ENCODE measurements around the gene TADA2A.
"Not testable (repeated sequence)": the region's sequence is repeated elsewhere in the genome, so short reads cannot be mapped to it uniquely, and the experiment has no call there.

The TADA2A gene

DNA sequence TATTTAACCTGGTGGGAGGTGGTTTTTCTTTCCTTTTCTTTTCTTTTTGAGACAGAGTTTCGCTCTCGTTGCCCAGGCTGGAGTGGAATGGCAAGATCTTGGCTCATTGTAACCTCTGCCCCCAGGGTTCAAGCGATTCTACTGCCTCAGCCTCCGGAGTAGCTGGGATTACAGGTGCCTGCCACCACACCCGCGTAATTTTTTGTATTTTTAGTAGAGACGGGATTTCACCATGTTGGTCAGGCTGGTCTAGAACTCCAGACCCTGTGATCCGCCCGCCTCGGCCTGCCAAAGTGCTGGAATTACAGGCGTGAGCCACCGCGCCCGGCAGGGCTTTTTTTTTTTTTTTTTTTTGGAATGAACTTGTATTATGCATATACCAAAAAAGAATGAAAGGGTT, 1.2 kb upstream of the TADA2A start:
- DNase-seq, result not testable (repeated sequence)

DNA sequence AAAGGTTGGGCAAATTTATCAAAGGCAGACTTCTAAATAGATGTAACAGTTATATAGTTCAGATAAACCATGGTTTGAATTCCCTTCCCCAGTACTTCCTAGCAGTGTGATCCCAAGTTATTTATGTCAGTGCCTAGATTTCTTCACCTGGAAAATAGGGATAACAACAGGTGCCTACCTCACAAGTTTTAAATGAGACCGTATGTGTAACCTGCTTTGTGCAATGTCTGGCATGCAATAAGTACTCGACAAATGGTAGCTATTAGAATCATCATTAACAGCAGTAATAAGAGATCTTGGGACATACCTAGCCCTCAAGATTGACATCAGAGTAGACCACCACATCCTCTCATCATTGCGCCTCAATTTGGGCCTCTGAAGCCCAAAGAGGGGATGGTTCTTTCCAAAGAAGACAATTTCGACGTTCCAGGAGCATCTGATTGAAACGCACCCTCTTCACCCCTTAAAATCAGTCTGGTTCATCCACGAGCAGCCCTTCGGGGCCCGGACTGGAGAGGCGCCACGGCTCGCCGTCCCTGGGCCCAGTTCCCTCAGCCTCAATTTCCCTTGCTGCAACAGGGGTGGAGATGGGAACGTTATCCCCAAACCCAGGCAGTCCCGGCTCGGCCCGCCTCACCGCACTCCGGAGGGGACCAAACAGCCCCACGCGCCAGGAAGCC, 591 bp upstream of the TADA2A start:
- no peak for DNase-seq

DNA sequence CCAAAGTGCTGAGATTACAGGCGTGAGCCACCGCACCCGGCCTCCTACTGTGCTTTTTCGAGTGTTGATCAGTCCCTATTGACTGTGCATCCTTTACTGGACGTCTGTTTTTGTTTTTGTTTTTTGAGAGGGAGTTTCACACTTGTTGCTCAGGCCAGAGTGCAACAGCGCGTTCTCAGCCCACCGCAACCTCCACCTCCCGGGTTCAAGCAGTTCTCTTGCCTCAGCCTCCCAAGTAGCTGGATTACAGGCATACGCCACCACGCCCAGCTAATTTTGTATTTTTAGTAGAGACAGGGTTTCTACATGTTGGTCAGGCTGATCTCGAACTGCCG, 1.4 kb downstream of the TADA2A start:
- not testable (repeated sequence) for DNase-seq

DNA sequence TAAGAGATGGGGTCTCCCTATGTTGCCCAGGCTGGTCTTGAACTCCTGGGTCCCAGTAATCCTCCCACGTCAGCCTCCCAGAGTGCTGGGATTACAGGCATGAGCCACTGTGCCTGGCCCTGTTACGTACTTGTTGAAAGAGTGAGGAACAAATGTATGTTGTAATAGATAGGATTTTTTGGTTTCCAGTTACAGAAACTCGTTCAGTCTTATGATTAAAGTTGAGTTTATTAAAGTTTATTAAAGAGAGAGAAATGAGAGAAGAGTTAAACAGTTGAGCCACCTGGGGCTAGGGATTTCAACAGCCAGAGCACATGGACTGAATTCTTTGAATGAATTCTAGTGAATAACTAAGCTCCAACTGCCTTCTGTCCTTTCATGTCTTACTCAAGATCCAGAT, 3.7 kb downstream of the TADA2A start:
- DNase-seq, result no peak

DNA sequence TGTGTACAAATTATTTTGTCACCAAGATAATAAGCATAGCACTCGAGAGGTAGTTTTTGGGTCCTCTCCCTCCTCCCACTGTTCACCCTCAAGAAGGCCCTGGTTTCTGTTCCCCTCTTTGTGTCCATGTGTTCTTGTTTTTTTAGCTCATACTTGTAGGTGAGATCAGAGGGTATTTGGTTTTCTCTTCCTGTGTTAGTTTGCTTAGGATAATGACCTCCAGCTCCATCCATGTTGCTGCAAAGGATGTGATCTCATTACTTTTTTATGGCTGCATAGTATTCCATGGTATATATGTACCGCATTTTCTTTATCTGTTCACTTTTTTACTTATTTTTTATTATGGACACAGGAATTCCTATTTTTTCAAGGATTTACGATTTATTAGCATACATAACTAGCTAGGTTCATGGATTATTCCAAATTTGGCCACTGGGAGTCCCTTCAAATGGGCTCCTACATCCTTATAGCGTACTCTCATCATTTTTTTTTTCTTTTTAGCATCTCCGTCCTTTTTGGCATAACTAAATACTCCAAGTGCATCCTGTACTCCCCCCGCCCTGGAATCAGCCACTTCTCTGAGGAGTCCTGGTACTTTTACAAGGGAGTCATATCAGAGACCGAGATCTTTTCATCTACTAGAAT, 7.3 kb downstream of the TADA2A start:
- DNase-seq, result no peak

DNA sequence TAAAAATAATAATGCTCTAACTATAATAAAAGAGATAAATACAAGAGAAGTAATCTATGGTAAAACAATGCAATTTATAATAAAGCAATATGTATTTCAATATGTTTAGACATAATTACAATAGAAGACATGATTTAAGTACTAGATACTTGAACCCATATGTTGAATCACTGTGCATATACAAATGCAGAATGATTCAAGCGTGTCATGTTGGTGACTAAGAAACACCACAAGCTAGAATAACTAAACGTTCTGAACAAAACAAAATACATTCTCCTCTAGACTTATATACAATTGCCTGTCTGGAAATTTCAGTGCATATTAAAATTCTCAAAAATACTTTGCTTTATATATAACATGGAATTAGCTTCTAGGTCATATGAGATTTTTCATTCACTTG, 11.2 kb downstream of the TADA2A start:
- no peak for DNase-seq

DNA sequence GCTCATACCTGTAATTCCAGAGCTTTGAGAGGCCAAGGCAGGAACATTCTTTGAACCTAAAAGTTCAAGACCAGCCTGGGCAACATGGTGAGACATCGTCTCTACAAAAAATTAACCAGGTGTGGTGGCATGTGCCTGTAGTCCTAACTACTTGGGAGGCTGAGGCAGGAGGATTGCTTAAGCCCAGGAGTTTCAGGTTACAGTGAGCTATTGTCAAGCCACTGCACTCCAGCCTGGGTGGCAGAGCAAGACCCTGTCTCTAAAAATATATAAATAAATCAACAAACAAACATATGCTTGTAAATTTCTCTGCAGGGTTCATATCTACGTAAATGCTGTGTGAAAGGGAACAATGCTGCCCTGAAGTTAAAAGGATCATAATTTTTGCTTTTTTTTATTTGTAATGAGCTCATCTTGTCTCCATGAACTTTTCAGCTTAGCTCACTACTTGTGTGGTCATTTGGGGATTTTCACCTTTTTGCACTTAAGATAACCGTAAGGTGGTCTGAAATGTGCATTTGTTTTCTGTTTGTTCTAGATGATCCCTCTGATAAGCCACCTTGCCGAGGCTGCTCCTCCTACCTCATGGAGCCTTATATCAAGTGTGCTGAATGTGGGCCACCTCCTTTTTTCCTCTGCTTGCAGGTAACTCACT, 16.4 kb downstream of the TADA2A start:
- DNase-seq, result no peak

DNA sequence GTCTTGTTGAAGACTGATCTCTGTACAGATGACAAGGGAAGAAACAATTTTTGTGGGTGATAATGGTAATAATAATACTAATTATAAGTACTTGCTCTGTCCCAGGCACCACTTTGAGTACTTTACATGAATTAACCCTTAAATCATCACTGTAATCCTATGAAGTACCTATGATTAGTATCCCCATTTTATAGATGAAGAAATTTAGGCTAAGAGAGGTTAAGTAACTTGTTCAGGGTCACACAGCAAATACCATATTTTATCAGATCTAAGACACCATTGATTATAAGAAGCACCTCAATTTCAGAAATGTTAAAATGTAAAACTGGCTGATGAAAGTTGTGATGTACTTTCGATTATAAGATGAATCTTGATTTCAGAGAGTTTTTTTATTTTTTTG, 18.6 kb downstream of the TADA2A start:
- DNase-seq, result no peak

DNA sequence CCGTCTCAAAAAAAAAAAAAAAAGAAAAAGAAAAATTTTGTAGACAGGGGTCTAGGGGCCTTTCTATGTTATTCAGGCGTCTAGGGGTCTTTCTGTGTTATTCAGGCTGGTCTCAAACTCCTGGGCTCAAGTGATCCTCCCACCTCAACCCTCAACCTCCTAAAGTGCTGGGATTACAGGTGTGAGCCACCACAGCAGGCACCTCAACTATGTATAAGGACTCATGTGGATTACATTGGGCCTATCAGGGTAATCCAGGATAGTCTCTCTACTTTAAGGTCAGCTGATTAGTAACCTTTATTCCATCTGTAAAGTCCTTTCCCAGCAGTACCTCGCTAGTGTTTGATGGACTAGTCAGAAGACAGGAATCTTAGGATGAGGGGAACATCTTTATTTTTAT, 22.4 kb downstream of the TADA2A start:
- no peak for DNase-seq

DNA sequence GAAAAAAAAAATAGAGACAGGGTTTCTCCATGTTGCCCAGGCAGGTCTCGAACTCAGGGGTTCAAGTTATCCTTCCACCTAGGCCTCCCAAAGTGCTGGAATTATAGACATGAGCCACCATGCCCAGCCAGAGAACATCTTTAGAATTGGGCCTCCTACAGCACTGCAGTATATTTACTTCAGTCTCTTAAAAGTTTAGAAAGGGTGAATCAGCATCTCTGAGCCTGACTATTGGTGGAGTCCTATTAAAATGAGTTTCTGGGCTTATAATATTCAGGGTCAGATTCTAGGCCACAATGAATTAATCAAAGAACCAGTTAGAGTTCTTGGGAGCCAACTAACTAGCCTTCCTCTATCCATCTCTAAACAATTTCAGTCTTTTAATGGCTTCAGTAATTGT, 22.8 kb downstream of the TADA2A start:
- no peak for DNase-seq

DNA sequence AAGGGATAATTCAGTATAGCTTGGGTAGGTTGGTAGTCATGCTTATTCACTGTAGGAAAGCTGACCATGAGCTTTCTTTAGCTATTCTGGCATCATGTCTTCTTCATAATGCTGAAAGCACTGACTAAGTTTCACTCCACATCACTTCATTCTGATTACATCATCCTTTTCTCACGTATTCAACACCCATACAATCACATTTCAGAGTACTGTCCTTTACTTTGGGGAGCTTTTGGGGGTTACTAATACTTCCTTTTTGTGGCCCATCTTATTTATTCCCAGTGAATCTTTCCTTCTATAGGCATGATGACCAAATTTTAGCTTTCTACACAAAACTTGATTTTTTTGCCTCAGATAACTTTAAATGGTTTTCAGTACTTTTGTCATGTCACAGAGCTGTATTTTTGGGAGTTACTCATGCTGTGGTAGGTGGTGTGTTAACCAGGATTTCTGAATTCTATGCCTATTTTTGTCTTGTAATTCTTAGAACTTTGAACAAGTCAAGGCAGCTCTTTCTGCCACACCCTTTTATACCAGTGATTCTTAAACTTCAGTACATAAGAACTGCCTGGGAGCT, 23.5 kb downstream of the TADA2A start:
- DNase-seq, result no peak

DNA sequence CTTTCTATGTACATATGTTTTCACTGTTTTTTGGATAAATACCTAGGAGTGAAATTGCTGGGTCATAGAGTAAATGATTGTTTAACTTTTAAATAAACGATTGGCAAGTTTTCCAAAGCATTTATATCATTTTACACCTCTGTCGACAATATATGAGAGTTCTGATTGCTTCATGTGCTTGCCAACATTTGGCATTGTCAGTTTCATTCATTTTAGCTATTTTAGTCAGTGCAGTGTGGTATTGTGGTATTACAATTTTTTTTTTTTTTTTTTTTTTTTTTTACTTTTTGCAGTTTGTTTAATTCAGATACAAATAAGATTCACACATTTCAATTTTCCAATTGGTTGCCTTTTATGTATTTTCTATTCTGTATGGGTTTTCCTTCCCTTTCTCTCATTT, 26.0 kb downstream of the TADA2A start:
- DNase-seq, result no peak

DNA sequence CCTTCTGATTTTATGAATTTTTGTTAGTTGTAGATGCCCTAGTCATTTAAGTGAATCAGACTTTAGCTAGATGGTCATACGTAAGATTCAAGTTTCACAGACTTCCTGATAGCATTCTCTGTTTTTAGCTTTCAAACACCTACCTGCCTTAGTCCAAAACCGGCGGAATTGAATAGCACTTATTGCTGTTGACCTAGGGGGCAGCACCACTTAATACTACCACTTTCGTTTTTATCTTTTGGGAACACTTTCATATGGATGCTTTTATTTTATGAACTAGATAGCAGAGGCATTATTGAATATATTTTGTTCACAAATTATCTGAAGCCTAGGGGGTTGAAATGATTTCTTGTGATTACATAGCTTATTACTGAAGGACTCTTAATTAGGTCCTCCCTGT, 31.5 kb downstream of the TADA2A start:
- DNase-seq, result no peak

DNA sequence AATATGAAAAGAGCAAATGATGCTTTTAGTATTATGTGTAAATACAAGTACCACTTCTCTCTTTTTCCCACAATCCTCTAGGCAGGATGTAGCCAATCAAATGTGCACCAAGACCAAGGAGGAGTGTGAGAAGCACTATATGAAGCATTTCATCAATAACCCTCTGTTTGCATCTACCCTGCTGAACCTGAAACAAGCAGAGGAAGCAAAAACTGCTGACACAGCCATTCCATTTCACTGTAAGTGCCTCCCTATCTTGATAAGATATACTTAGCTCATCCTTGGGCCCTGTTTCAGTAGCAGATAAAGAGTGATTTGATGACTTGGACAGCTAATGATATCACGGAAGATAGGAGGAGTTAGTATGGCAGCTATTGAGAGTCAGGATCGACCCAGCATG, 33.7 kb downstream of the TADA2A start:
- DNase-seq, result no peak

DNA sequence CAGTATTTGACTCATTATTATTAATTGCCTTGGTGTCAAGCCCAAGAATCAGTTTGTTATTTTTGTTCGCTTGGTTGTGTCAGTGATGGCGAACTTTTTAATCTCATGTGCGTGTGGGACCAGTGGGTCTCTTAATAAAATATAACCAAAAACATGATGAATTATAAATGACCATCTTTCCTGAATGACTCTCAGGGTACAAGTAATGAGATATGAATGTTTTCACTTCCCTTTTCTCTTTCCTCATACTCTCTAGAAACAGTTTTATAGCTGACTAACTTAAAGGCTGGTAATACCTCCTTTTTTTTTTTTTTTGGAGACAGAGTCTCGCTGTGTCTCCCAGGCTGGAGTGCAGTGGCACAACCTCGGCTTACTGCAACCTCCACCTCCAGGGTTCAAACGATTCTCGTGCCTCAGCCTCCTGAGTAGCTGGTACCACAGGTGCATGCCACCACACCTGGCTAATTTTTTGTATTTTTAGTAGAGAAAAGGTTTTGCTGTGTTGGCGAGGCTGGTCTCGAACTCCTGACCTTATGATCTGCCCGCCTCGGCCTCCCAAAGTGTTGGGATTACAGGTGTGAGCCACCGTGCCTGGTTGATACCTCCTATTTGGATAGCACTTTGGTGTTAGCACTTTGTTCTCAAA, 34.8 kb downstream of the TADA2A start:
- not testable (repeated sequence) for DNase-seq

DNA sequence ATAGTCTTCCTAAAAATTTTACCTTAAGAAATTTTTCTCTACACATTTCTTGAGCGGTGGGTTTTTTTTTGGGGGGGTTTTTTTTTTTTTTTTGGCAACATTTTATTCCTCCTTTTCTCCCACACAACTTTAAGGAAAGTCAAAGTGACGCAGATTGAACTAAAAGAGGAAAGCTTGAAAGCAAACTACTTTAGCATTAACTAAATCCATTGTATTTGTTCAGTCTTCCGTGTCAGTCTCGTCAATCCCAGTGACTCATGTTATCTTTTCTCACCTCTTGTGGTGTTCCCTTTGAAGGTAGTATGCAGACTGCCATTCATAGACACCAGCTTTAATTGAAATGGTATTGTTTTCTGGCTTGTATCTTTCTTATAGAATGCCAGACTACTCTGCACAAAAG, 39.3 kb downstream of the TADA2A start:
- peak; percentile 93 for DNase-seq

DNA sequence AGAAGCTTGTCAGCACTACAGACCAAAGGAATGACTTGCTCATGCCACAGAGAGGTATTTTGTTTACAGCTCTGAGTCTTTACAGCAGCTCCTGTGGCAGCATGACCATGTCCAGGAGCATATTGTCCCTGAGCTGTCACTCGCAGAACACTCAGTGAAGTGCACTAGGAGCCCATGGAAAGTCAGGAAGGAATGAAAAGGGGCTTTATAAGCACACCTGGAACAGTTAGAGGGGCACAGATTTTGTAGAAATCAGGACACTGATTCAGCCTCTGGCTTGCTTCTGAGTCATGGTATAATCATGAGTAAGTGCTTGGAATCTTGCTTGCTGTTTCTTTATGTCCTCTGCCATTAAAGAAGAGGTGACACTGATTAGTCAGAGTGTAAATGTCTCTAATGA, 41.0 kb downstream of the TADA2A start:
- DNase-seq, result peak; percentile 18

DNA sequence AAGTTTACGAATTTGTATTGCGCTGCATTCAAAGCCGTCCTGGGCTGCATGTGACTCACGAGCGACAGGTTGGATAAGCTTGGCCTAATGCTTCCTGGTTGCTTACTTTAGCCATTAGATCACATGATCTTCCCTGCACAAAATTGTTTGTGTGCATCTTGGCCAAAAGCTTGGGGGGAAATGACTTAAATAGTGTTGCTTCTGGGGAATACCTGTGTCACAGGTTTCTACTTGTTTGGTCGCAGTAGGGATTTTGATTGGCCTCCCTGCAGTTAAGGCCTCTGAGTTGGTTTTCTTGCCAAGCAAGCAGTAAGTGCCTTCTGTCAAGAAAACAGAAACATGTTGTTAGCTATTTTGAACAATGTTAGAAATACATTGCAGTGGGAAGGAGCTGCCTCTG, 43.4 kb downstream of the TADA2A start:
- no peak for DNase-seq

DNA sequence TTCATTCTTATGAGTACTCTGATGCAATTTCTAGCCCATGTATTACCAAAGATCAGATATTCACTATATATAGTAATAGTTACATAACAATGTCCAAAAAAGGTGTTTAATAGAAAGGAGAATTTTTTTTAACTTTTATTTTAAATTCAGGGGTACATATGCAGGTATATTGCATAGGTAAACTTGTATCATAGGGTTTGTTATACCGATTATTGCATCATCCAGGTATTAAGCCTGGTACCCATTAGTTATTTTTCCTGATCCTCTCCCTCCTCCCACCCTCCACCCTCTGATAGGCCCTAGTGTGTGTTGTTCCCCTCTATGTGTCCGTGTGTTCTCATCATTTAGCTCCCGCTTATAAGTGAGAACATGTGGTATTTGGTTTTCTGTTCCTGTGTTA, 51.1 kb downstream of the TADA2A start:
- DNase-seq, result not testable (repeated sequence)

DNA sequence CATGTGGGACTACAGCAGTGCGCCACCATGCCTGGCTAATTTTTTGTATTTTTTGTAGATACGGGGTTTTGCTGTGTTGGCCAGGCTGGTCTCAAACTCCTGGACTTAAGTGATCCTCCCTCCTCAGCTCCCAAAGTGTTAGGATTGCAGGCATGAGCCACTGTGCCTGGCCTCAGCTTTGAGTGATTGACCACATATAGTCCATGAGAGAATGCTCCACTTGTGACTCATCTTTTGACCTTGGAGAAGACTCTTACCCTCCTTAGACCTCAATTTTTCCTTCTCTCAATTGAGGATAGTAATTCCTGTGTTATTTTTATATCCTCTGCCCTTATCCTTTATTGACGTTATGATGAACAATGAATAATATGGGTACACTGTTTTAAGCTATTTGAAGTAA, 52.1 kb downstream of the TADA2A start:
- peak; percentile 30 for DNase-seq

DNA sequence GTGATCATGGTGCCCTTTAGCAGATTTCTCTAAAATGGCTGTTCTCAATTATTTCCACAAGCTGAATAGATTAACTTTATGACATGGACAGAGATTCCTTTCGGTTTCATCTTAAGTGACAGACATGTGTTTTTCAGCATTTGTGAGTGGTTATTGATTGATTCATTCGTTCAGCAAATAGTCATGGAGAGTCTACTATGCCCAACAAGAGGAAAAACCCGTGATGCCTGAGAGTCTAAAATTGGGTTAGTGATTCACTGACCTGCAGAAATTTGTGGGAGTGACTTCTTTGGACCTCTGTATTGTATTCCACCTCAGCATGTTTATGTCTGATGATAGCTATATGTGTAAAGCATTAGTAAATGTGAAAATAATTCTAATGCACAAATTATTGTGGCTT, 55.0 kb downstream of the TADA2A start:
- DNase-seq, result no peak

DNA sequence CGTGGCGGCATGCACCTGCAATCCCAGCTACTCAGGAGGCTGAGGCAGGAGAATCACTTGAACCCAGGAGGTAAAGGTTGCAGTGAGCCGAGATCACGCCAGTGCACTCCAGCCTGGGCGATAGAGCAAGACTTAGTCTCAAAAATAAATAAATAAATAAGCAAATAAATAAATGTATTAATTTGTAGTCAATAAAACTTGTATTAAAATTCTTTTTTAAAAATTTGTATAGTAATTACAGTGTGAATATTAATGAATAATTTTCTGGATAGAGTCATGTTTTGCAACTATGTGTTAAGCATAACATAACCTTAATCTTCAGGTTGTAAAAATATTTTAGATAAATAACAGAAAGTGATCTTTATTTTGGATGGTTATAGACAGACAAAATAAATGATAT, 55.8 kb downstream of the TADA2A start:
- no peak for DNase-seq

DNA sequence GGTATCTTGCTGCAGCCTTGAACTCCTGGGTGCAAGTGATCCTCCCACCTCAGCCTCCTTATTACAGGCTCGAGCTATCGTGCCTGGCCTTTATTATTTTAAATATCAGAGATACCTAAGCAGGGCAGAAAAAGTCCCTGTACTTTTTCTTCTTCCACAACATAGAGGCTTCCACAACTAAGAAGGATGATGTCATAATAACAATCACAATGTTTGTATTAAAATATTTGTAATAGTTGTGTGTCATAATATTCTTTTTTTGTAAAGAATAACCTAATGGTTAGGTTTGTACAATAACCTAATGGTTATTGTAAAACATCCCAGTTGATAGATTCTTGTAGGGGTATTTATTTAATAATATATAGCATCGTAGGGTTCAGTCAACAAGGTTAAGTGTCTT, 56.4 kb downstream of the TADA2A start:
- DNase-seq, result no peak

DNA sequence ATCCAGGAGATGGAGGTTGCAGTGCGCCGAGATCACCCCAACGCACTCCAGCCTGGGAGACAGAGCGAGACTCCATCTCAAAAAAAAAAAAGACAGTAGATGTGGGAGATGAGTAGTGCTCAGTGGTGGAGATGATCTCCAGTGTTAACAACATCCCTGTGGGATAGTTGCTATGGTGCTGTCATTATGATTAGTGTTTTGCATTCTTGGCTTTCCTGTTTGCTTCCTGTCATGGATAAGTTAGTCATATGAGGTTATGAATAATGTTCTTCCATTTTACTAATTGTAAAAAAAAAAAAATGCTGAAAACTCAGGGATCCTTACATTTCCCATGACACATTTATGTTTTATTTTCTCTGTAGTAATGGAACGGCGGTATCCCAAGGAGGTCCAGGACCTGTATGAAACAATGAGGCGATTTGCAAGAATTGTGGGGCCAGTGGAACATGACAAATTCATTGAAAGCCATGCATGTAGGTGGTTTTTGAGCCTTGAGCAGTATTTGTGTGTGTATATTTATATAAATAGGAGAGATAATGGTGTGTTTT, 58.5 kb downstream of the TADA2A start:
- no peak for DNase-seq
